UCSD-AML1 (cell line): ENCODE data around the gene GAREM2.

Source experiments
- DNase-seq: peaks from one replicate; lab custom pipeline; 2025; ENCODE audit not compliant: unreplicated experiment; lab: John Stamatoyannopoulos, UW

GAREM2 gene

DNA sequence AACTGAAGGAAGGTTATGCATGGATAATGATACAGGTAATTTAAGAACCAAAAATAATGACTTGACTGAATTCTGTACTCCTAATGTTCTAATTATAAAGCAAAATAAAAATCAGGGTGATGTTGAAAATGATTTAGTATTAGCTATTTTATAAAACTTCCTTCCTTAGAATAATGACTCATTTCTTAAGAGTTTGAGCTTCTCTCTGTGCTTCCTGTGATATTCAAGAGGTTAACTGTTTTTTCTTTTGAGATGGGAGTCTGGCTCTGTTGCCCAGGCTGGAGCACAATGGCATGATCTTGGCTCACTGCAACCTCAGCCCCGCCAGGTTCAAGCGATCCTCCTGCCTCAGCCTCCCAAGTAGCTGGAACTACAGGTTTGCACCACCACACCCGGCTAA lies 56.7 kb downstream of the GAREM2 start:
- no peak for DNase-seq

DNA sequence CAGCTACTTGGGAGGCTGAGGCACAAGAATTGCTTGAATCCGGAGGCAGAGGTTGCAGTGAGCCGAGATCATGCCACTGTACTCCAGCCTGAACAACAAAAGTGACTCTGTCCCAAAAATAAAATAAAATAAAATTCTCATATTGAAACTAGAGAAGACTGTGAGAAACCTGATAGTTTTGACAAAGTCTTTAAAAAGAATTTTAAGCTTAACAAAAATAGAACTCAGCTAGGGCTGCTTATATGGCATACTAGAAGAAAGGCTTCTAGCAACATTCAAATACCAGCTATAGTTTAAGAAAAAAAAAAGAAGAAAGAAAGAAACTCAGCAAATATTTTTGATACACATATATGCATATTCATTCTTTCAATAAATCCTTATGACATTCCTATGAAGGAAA lies 57.9 kb downstream of the GAREM2 start:
- DNase-seq = no peak

DNA sequence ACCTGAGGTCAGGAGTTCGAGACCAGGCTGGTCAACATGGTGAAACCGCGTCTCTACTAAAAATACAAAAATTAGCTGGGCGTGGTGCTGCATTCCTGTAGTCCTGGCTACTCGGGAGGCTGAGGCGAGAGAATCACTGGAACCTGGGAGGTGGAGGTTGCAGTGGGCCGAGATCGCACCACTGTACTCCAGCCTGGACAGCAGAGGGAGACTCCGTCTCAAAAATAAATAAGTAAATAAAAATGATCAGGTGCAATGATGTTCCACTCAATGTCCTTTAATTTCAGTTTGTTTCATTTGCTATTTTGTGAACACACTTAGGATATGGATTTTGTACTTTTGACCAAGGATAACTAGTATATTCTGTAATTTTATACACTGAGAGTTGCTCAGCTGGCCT lies 62.2 kb downstream of the GAREM2 start:
- no peak for DNase-seq

DNA sequence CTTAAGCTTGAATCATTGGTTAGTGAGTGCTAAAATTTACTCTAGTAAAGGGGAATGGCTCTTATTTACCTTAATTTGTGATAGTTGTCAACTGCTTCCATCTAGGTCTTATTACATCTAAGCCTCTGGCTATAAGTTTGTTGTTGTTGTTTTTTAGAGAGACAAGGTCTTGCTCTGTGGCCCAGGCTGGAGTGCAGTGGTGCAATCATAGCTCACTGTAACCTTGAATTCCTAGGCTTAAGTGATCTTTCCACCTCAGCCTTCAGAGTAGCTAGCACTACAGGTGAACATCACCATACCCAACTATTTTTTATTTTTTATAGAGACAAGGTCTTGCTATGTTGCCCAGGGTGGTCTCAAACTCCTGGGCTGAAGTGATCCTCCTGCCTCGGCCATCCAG lies 65.0 kb downstream of the GAREM2 start:
- DNase-seq = no peak

DNA sequence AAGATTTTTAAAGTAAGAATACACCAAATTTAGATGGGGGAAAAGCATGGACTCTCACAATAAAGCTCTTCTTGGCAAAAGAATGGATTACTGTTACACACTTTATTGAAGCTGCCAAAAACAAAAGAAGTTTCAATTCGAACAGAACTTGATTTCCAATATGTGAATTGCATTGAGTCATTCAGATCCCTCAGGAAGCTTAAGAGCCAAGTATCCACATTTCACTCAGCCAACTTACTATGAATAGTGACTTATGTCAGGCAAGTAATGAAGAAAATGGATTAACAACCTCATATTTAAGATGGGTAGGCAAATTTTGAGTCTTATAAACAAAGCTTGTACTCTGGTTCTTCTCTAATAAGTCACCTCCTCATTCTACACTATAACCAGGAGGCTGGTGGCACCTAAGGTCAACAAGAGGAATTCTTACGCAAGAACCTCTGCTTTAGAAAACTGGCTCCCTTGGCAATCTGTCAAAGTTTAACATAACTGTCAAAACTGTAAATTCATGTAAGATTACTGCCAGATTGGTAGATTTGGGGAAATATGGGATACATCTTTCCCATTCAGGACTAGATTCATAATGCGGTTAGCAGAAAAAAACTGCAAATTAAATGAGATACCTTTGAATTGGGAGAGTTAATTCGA lies 65.5 kb downstream of the GAREM2 start:
- no peak for DNase-seq
